Measurements from ENCODE around the gene USP6NL.
"Not testable (repeated sequence)": the region's sequence is repeated elsewhere in the genome, so short reads cannot be mapped to it uniquely, and the experiment has no call there.

The USP6NL gene

DNA sequence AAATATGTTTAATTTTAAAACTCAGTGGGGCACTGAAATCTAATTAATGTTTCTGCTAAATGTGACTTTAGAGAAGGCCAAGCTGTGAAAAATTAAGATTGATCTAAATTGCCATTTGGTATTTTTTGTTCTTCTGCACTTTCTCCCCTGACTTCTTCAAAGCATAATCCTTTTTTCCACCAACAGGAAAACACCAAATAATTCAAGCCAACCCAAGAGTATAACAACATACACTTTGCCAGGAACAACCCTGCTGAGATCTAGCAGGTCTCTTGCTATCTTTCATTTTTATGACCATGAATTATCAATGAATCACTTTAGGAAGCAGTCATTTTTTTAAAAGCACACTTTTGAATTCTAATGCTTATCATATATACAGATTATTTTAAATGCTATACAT, 100.1 kb downstream of the USP6NL start:
- no peak for DNase-seq

DNA sequence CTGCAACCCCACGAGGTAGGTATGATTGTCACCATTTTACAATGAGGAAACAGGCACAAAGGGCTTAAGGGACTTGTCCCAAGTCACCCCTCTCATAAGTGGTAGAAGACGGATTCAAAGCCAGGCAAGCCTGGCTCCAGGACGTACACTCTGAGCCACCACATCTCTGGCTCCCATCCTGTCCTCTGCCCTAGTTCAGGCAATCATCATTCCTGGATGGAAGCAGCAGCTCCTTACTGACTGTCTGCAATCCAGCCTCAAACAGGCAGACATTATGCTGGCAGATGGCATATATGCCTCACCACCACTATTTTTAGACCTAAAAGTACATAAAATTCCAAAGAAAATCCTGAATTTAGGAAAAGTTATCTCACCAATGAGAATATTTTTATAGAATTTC, 100.7 kb downstream of the USP6NL start:
- DNase-seq = no peak

DNA sequence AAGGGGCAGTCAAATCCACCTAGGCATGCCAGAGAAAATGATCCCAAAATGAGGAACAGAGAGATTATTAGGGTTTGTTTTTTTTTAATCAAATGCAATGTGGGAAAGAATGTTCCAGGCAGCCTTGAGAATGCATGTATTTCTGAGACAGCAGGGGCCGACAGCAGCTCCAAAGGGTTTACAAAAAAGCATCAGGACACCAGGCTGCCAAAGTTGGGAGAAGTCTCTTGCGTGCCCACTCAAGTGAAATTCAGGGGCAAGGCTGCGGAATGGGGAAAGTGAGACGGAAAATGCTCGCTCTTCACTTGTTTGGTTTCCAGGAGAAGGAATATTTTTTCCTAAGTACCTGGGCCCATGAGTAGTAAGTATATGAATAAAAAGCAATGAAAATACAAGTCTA, 101.2 kb downstream of the USP6NL start:
- no peak for DNase-seq

DNA sequence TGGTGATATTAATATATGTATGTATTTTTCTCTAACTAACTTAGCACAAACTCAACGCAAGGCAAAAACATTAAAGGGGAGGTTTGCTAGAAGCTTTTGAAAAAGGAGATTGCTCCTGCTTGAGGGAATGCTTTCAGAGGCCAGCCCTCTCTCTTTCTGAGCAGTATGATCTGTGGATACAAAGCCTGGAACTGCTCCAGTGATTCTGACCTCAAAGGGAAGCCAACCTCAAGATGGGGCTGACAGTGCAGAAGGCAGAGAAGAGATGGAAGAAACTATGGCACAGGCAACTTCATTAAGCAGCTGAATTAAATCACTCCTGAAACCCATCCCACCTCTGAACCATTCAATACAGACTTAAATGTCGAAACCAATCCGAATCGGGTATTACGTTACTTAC, 102.4 kb downstream of the USP6NL start:
- DNase-seq = no peak

DNA sequence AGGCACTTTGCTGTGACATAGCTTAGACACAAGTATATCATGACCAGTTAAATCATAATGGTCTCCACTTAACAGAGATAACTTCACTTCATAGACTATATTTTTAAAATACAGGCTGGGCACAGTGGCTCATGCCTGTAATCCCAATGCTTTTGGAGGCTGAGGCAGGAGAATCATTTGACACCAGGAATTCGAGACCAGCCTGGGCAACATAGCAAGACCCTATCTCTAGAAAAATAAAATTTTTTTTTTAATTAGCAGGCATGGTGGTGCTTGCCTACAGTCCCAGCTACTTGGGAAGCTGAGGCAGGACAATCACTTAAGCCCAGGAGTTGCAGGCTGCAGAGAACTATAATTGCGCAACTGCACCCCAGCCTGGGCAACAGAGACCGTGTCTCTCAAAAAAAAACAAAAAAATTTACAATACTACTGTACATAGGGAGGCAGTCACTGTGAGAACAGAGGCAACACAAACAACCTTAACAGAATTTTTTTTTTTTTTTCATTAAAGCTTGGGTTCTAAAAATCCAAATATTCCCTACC, 105.1 kb downstream of the USP6NL start:
- no peak for DNase-seq

DNA sequence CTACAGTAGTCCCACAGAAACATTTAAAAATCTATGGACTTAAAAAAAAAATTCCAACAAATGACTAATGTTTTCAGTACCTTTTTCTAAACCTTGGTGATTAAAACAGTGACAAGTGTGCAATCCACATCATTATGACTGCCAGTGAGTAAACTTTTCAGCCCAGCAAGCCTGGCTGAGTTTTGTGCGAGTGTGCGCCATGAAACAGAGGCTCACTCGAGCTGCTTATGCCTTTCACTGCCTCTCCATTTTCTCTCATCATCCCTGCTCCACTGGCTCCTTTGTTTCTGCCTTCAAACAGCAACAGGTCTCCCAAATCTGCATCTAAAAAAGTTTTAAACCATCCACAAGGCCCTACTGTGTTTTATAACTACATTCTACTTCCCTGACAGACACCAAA, 105.8 kb downstream of the USP6NL start:
- DNase-seq = no peak

DNA sequence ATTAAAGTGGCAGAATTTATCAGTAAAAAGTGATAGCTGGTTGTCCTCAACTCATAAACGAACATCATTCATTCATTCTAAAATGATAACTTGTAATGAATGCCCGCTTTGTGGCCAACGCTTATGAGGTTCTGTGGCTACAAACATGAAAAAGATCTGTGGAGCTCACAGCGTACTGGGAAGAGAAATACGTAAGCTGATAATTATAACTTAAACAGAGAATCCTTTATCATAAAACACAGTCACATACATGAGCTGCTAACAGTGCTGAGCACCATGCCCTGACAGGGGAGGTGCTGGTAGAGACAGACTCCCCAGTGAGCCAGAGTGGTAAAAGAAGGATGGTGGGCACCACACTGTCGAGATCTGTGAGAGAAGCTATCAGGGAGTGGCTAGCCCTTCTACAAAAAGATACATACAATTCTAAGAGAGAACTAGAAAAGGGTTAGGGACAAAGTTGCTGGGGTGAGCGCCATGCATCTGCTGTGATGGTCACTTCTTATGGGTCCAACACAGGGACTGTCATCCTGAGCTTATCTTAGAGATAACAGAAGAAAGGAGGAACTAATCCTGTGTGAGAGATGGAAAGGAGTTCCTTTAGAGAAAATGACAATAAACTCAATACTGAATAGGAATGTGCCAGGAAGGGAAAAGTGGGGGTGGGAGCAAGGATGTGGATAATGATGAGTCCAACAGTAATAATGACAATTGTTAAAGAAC, 106.7 kb downstream of the USP6NL start:
- no peak for DNase-seq

DNA sequence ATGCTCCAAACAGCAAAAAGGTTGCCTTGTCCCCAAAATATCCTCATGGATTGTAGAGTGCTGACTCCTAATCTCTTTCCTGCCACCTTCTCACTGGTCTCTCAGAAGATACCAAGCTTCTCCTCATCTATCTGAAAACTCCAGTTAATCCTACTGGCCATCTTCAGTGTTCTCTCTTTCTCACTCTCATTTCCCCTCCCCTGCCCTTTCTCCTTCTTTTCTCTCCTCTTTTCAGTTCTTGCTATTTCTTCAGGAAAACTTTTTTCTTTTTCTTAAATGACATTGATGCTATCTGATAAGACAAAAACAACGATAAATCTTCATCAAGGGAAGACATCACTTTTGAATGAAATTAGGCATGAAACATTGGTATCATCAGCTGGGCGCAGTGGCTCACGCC, 109.8 kb downstream of the USP6NL start:
- no peak for DNase-seq

DNA sequence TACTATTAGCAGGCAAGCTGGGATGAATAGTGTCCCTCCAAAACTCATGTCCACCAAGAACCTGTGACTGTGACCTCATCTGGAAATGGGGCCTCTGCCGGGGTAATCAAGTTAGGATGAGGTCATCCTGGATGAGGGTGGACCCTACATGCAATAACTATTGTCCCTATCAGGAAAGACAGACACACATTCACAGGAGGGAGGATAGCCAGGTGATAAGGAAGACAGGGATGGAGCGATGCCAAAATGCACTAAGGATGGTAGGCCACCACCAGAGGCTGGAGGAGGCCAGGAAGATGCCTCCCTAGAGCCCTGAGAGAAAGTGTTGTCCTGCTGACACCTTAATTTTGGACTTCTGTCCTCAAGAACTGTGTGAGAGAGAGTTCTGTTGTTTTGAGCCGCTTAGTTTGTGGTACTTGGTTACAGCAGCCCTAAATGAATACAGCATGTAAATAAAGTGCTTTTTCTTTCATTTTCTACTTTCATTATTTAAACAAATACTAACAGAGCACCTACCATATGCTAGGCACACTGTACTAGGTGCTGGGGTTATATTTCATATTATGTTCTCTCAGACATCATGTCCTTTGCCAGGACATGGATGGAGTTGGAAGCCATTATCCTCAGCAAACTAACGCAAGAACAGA, 111.9 kb downstream of the USP6NL start:
- DNase-seq = no peak

DNA sequence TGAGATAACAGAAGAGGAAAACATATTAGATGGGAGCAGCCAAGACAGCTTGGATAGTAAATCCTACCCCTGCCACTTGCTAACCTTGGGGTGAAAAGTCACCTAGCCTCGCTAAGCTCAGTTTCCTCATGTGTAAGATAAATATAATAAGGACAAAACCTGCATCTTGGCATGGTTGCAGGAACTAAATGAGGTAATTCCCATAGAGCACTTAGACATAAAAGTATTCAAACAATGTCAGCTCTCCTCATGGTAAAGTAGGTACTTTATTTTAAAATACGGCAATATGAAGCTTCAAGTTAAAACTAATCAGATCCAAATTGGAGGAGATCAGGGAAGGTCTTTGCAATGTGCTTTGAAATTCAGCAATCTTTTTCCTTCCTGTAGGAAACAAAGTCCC, 113.1 kb downstream of the USP6NL start:
- DNase-seq = no peak

DNA sequence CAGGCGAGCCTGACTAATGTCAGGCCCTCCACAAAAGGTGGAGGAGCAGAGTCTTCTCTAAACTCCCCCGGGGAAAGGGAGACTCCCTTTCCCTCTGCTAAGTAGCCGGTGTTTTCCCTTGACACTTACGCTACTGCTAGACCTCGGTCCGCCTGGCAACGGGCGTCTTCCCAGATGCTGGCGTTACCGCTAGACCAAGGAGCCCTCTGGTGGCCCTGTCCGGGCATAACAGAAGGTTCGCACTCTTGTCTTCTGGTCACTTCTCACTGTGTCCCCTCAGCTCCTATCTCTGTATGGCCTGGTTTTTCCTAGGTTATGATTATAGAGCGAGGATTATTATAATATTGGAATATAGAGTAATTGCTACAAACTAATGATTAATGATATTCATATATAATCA, 116.5 kb downstream of the USP6NL start:
- DNase-seq = not testable (repeated sequence)

DNA sequence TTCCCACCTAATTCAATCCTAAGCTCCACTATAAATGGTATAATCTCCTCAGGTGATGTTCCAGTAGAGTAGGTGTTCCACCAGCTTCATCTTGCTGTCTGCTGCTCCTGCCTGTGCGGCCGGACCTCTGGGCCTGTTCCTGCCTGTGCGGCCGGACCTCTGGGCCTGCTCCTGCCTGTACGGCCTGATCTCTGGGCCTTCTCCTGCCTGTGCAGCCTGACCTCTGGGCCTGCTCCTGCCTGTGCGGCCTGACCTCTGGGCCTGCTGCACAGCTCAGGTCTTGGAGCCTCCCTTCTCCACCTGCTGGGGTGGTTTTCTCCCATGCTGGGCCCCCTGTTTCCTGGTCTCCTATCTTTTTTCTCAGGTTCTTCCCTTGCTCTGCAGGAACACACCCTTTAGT, 117.8 kb downstream of the USP6NL start:
- no peak for DNase-seq

DNA sequence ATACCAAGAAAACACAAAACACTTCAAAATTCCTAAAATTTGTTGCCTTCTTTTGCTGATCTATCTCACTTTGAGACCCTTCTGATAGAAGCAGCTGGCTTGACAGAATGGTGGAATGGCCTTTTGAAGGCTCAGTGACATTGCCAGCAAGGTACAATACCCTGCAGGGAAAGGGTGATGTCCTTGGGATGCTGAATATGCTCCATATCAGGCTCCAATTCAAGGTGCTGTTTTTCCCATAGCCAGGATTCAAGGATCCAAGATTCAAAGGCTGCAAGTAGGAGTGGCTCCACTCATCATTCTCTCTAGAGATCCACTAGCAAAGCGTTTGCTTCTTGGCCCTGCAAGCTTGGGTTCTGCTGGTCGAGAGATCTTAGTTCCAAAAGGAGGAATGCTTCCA, 120.4 kb downstream of the USP6NL start:
- no peak for DNase-seq

DNA sequence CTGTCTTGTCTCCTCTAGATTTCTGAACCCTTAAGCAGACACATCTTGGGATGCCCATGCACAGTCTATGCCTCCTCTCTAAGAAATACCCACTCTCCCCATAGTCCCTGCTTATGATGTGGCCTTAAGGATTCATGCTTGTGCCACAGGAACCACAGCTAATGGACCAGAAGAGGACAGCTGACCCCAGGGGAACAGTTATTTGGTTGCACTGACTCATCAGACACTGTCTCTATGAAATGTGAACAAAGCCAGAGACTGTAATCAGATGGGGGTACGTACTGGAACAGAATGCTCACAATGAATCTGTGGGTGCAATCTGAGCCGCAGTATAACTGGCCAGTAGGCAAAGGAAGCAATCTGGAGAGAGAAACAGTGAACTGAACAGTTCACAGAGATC, 121.9 kb downstream of the USP6NL start:
- no peak for DNase-seq

DNA sequence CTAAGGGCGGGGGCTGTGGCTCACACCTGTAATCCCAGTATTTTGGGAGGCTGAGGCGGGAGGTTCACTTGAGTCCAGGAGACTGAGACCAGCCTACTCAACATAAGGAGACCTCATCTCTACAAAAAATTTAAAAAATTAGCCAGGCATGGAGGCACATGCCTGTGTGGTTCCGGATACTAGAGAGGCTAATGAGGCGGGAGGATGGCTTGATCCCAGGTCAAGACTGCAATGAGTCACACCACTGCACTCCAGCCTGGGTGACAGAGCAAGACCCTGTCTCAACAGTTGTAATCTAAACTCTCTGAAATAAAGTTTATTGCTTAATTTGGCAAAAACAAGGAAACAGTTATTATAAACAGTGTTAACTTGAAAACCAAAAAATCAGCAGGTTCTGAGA, 123.3 kb downstream of the USP6NL start:
- DNase-seq = no peak

DNA sequence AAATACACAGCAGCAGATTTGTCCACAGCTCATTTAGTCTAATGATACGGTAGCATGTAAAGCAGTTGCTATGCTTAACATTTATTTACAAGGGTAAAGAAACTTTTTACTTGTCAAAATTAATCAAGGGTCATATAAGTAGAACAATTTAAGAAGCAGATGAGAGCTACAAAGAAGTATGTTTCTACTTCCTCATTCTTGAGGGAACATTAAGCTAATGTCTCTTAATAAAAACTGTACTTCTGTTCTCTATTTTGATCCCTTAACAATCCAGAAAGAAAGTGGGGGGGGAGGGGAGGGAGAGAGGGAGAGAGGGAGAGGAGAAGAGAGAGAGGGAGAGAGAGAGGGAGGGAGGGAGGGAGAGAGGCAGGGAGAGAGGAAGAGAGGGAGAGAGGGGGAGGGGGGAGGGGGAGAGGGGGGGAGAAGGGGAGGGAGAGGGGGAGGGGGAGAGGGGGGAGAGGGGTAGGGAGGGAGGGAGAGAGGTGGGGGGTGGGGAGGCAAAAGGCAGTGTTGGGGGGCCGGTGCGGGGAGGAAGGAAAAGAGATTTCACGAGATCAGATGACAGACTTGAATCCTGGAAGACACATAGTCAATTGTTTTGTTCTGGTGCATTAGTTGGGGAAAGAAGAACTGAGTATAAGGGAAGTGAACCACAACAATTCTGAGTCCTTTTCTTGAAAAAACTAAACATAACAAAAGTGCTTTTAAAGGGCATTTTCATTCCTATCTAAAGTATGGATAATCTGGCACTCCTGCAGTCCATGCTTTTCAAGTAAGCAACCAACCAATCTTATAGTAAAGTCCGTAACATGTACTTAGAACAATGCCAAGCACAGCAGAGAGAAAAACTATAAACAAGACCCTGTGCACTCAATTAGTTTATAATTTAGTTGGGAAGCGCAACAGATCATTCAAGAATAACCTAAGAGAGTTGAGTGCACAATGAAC, 128.0 kb downstream of the USP6NL start:
- DNase-seq = no peak

DNA sequence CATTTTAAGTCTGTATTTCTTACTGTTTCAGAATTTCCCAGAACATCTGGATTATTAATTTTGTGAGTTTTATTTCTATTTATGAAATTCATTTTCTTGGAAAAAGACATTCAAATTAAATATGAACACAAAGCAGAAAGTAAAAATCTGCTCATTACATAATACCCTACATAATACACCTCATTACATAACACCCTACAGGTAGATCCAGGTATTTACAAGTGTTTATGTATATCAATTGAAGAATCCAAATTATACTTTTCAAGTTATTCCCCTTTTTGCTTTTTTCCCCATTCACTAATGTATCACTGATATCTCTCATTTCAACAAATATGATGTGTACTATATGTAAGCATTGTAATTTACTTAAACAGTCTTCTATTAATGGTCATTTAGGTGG, 129.1 kb downstream of the USP6NL start:
- DNase-seq = no peak

DNA sequence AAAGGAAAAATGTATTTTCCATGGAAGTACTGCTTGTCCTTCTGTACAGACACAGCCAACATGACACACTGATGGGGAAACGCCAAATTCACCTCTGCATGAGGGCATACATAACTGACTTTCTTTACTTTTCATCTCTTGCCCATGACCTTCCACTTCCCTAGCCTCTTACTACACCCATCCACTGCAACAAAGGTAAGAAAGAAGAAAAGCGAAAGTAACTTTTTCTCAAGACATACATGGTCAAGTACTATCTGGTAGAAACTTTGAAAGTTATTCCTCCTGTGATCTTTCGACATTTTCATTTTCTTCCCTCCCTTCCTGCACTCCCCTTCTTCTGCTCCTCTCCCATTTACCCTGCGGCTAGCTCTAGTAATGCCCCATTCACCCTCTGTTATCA, 130.8 kb downstream of the USP6NL start:
- DNase-seq = no peak

DNA sequence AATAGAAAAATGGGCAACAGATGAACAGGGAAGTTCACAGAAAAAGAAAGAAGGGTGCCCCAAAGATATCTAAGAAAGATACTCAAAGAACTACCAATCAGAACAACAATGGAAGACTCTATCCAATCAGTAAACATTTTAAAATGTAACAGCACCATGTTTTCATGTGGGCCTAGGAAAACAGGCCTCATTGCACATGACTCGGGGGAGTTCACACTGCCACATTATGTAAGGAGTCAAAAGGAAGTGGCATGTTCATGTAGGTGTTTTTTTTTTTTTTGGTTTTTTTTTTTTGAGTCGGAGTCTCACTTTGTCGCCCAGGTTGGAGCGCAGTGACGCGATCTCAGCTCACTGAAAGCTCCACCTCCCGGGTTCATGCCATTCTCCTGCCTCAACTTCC, 132.2 kb downstream of the USP6NL start:
- no peak for DNase-seq

DNA sequence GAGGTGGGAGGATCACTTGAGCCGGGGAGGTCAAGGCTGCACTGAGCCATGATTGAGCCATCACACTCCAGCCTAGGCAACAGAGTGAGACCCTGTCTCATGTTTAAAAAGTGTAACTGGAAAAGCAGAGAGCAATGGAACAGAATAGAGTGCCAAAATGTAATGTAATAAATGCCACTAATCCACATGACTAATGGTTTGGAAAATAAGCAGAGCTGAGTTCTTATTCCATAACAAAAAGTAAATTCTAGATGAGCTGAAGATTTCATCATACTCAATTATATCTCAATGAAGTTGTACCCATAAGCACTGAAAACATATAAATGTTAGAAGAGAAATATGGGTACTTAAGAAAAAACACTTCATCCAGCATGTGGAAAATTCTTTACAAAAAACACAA, 132.6 kb downstream of the USP6NL start:
- no peak for DNase-seq

DNA sequence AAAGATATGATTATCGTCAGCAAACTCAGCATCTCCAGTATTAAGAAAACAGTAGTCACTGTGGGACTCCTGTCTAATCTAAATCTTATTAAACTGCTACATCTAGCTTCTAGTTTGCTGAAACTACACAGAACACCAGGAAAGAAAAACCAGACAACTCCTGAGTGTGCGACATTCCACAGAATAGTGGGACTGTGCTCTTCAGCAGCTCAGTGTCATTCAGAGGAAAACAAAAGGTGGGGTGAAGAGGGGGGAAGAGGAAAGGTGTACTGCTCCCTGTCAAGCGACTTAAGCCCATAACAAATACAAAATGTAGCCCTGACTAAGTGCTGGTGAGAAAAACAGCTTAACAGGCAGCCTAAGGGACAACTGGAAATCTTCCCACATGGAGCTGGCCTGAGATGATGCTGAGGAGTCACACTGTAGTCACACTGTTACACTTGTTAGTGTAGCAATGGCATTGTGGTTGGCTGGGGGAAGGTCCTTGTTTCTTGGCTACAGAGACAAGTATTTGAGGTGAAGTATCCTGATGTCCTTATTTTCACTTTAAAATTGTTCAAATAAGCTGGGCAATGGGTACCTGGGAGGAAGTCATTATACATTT, 135.5 kb downstream of the USP6NL start:
- no peak for DNase-seq

DNA sequence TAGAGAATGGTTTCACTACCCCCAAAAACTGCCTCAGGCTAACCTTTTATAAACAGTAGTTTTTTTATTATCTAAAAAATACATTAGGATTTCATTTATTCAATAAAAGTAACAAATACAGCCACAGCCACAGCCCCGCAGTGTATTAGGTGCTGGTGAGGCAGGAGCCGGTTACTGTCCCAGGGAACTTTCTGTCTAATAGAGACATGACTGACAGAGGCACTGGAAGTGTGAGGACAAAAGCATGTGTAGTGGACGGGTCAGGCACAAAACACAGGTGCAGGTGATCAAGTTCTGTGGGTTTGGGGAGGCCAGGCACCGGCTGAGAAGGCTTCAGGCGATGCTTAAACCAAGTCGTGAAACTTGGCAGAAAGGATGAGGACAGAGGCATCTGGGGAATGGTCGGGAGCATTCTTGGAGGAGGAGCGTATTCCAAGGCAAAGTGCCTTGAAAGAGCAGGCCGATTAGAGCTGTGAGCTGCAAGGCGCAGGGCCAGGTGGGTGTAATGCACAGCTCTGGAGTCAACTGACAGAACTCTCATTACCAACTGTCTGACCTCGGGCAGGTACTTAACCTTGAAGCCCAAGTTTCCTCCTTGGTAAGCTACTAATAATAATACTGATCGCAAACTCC, 138.2 kb downstream of the USP6NL start:
- DNase-seq = no peak
